Esophagus squamous epithelium (tissue), 4 donors: ENCODE measurements around the gene DET1.

Experiments
- CTCF ChIP-seq, 6 experiments: fragments of 450-650 bp in 4 of 6; fragments of 200-600 bp in 2 of 6; sonication (generic) in 2 of 6; IDR thresholded peaks; one replicate each; pipeline ENCODE4 v1.5.1; 2016 to 2019; ENCODE audit warnings: antibody characterized with exemption in 6 of 6, mild to moderate bottlenecking in 4 of 6, moderate library complexity in 4 of 6
- POLR2A ChIP-seq, 4 donors: fragments of 450-650 bp; IDR thresholded peaks; one replicate each; pipeline ENCODE4 v1.6.1; 2017; ENCODE audit warnings: antibody characterized with exemption in 4 of 4, mild to moderate bottlenecking in 4 of 4, moderate library complexity in 3 of 4

GRCh38 chr15:88535607-88536313, 10.7 kb downstream of the DET1 start:
- TF ChIP-seq CTCF (IDR thresholded peaks at IDR 0.05) (no peak), POLR2A (IDR thresholded peaks at IDR 0.05) (no peak)
